ENCODE results near the gene GNB4. TPM values are rescaled to one million over a fixed set of nuclear protein-coding genes. Genes with fewer than 3 reads are reported as not detected.
A peak's percentile ranks its signal among the peaks of the same experiment; 100 is the strongest.

The GNB4 gene
- total RNA-seq, 4 donors from 2014 or later = 63.9 to 91.8 (median 85.8) TPM

DNA sequence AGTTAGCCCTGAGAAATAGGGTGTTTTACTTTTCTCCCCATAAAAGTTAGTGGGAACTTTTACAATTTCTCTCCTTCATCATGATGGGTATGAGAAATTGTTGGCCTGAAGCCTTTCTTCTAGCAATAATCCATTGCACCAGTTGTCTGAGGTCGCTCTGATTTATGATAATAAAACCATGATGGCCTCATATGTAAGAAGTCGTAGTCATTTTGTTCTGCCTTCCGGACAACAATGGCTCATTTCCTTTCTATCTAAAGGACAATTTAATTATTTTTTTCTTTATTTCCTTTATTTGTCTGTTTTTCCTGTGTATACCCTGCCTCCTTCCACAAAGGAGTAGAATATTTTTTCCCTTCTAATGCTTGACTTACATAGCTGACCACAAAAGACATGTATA is 31.6 kb upstream of the GNB4 start:
- intact Hi-C loops (cut with DNase I; ENCODE audit: low total_unique reads) = no loop called here
- DNase-seq (ENCODE audit: low spot score in 2 of 2) = no peak
- no peak overlapping the region for H3K4me3 ChIP-seq (ENCODE audit: low read depth, poor library complexity, severe bottlenecking)
- no peak for TF ChIP-seq POLR2A (IDR thresholded peaks at IDR 0.05)
- TF ChIP-seq, protein P1, sequence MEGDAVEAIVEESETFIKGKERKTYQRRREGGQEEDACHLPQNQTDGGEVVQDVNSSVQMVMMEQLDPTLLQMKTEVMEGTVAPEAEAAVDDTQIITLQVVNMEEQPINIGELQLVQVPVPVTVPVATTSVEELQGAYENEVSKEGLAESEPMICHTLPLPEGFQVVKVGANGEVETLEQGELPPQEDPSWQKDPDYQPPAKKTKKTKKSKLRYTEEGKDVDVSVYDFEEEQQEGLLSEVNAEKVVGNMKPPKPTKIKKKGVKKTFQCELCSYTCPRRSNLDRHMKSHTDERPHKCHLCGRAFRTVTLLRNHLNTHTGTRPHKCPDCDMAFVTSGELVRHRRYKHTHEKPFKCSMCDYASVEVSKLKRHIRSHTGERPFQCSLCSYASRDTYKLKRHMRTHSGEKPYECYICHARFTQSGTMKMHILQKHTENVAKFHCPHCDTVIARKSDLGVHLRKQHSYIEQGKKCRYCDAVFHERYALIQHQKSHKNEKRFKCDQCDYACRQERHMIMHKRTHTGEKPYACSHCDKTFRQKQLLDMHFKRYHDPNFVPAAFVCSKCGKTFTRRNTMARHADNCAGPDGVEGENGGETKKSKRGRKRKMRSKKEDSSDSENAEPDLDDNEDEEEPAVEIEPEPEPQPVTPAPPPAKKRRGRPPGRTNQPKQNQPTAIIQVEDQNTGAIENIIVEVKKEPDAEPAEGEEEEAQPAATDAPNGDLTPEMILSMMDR (IDR thresholded peaks at IDR 0.05) = no peak
- WGBS, 2 donors = 77 to 88% methylated on average over 3 of the region's 3 CpGs

DNA sequence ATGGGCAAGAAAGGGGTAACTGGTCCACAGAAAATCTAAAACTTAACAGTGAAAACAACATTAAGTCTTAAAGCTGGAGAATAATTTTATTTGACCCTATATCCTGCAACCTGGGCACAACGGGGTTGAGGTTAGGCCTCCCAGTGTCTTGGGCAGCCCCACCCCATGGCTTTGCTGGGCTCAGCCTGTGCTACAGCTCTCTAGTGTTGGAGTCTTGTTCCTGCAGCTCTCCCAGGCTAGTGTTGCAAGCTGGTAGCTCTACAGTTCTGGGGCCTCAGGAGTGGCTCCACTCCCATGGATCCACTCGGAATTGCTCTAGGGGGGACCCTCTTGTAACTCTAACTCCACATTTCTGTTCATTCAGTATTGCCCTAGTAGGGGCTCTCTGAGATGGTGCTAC is 24.9 kb upstream of the GNB4 start:
- intact Hi-C loops (cut with DNase I; ENCODE audit: low total_unique reads) = no loop called here

DNA sequence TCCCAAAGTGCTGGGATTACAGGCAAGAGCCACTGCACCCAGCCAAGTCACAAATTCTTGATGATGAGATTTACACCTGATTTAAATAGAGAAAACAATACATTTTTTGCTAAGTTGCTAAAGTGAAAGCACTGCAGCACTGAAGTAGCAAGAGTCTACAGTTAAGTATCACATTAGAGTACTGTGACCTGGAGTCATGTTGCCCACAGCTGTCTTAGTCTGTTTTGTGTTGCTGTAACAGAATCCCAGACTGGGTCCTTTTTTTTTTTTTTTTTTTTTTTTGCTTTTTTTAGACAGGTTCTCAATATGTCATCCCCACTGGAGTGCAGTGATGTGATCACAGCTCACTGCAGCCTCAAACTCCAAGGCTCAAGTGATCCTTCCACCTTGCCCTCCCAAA is 23.2 kb upstream of the GNB4 start:
- H3K4me3 ChIP-seq (ENCODE audit: low read depth, poor library complexity, severe bottlenecking) = no peak overlapping the region
- intact Hi-C loops (cut with DNase I; ENCODE audit: low total_unique reads) = no loop called here
- no peak for DNase-seq (ENCODE audit: low spot score in 2 of 2)
- no peak for TF ChIP-seq POLR2A (IDR thresholded peaks at IDR 0.05)
- TF ChIP-seq, protein P1 (IDR thresholded peaks at IDR 0.05) = no peak

More for the DNA sequence above, 24.9 kb upstream of the GNB4 start:
- H3K4me3 ChIP-seq (ENCODE audit: low read depth, poor library complexity, severe bottlenecking) = no peak overlapping the region
- DNase-seq (ENCODE audit: low spot score in 2 of 2) = no peak
- TF ChIP-seq, protein P1 (IDR thresholded peaks at IDR 0.05) = no peak
- TF ChIP-seq POLR2A (IDR thresholded peaks at IDR 0.05) = no peak
- 80 to 86% methylated on average over 2 of the region's 2 CpGs for WGBS, 2 donors

DNA sequence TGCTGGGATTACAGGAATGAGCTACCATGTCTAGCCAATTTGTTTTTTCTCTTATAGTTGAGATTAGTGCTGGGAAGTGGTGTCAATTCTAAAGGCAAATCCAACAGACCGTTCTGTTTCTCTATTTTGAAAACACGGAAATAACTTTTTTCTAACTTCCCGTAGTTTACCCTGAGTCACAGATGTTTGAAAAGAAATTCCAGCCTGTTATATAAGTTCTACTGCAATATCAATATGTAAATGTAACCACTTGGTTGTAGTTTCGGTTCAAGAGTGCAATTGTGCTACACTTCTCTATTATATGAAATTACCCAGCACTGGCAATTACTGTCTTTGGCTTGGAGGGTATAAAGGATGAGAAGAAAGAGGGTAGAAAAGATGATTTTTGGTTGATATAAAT is 22.3 kb upstream of the GNB4 start:
- no peak overlapping the region for H3K4me3 ChIP-seq (ENCODE audit: low read depth, poor library complexity, severe bottlenecking)
- TF ChIP-seq POLR2A (IDR thresholded peaks at IDR 0.05) = no peak
- TF ChIP-seq, protein P1 (IDR thresholded peaks at IDR 0.05) = no peak
- DNase-seq (ENCODE audit: low spot score in 2 of 2) = no peak
- 59 to 66% methylated on average over 4 of the region's 4 CpGs for WGBS, 2 donors
- intact Hi-C loops (cut with DNase I; ENCODE audit: low total_unique reads) = no loop called here

- intact Hi-C loops (cut with DNase I; ENCODE audit: low total_unique reads) = no loop called here
- TF ChIP-seq, protein P1 (IDR thresholded peaks at IDR 0.05) = no peak
- TF ChIP-seq POLR2A (IDR thresholded peaks at IDR 0.05) = no peak
- 41 to 51% methylated on average over 19 of the region's 19 CpGs for WGBS, 2 donors
- H3K4me3 ChIP-seq (ENCODE audit: low read depth, poor library complexity, severe bottlenecking) = no peak overlapping the region
- DNase-seq (ENCODE audit: low spot score in 2 of 2) = peak in 1 of 2 donors; percentile 47
Observed at GRCh38 chr3:179464323-179465092, 13.2 kb upstream of the GNB4 start.

- TF ChIP-seq, protein P1 (IDR thresholded peaks at IDR 0.05) = no peak
- 13 to 21% methylated on average over 1 of the region's 1 CpG for WGBS, 2 donors
- DNase-seq (ENCODE audit: low spot score in 2 of 2) = no peak
- intact Hi-C loops (cut with DNase I; ENCODE audit: low total_unique reads) = no loop called here
- no peak overlapping the region for H3K4me3 ChIP-seq (ENCODE audit: low read depth, poor library complexity, severe bottlenecking)
Observed at GRCh38 chr3:179463319-179463718, 12.0 kb upstream of the GNB4 start.

Data from lower leg skin (tissue), 4 donors.